ENCODE data around the gene REELD1. TPM values are rescaled to one million over a fixed set of nuclear protein-coding genes. Genes with fewer than 3 reads are reported as not detected.

REELD1 gene
- total RNA-seq, 4 donors from 2014 or later, result 0.97 TPM; not detected in 3

- DNase-seq (no peak), ATAC-seq (no peak)
- intact Hi-C loops (cut with DNase I; ENCODE audit: low total_unique reads) (no loop called here), in situ Hi-C loops (cut with MboI; ENCODE audit: low sequenced_read_pairs in 4 of 4) (no loop called here)
- no peak for TF ChIP-seq CTCF (IDR thresholded peaks at IDR 0.05 in 4 of 5, conservative IDR thresholded peaks at IDR 0.05 in 1 of 5)
- no peak for TF ChIP-seq POLR2A (IDR thresholded peaks at IDR 0.05)
- no peak overlapping the region for H3K4me3 ChIP-seq
- H3K27me3 ChIP-seq, result no peaks in the 10 kb centered on the region
- no peaks in the 10 kb centered on the region for H3K36me3 ChIP-seq
- peaks cover 0 to 6% of the 10 kb centered on the region in 2 donors for H3K4me1 ChIP-seq
- no peaks in the 10 kb centered on the region for H3K9me3 ChIP-seq
- no peak overlapping the region for H3K27ac ChIP-seq
Observed at GRCh38 chr4:146273204-146273901, 59.0 kb downstream of the REELD1 start.

GRCh38 chr4:146274774-146275173 lies 60.4 kb downstream of the REELD1 start:
- Histone ChIP-seq H3K27me3 (no peaks in the 10 kb centered on the region), H3K4me3 (no peak overlapping the region), H3K27ac (no peak overlapping the region), H3K36me3 (no peaks in the 10 kb centered on the region), H3K4me1 (peaks cover 0 to 8% of the 10 kb centered on the region in 2 donors), H3K9me3 (no peaks in the 10 kb centered on the region)
- DNase-seq (no peak), ATAC-seq (no peak)
- in situ Hi-C loops (cut with MboI; ENCODE audit: low sequenced_read_pairs in 4 of 4) (no loop called here), intact Hi-C loops (cut with DNase I; ENCODE audit: low total_unique reads) (no loop called here)
- TF ChIP-seq CTCF (IDR thresholded peaks at IDR 0.05 in 4 of 5, conservative IDR thresholded peaks at IDR 0.05 in 1 of 5), result no peak
- no peak for TF ChIP-seq POLR2A (IDR thresholded peaks at IDR 0.05)

GRCh38 chr4:146275370-146275769 lies 61.0 kb downstream of the REELD1 start:
- H3K4me1 ChIP-seq, result peaks cover 0 to 8% of the 10 kb centered on the region in 2 donors
- DNase-seq, result no peak
- ATAC-seq, result no peak
- H3K27ac ChIP-seq, result no peak overlapping the region
- H3K9me3 ChIP-seq, result no peaks in the 10 kb centered on the region
- no peak overlapping the region for H3K4me3 ChIP-seq
- intact Hi-C loops (cut with DNase I; ENCODE audit: low total_unique reads) (no loop called here), in situ Hi-C loops (cut with MboI; ENCODE audit: low sequenced_read_pairs in 4 of 4) (no loop called here)
- no peak for TF ChIP-seq POLR2A (IDR thresholded peaks at IDR 0.05)
- TF ChIP-seq CTCF (IDR thresholded peaks at IDR 0.05 in 4 of 5, conservative IDR thresholded peaks at IDR 0.05 in 1 of 5), result no peak
- H3K36me3 ChIP-seq, result no peaks in the 10 kb centered on the region
- no peaks in the 10 kb centered on the region for H3K27me3 ChIP-seq

- Histone ChIP-seq H3K27me3 (no peaks in the 10 kb centered on the region), H3K27ac (no peak overlapping the region), H3K4me3 (no peak overlapping the region), H3K36me3 (no peaks in the 10 kb centered on the region), H3K4me1 (peaks cover 12 to 24% of the 10 kb centered on the region in 2 donors), H3K9me3 (no peaks in the 10 kb centered on the region)
- no peak for ATAC-seq
- no peak for DNase-seq
- in situ Hi-C loops (cut with MboI; ENCODE audit: low sequenced_read_pairs in 4 of 4) (no loop called here), intact Hi-C loops (cut with DNase I; ENCODE audit: low total_unique reads) (no loop called here)
- TF ChIP-seq POLR2A (IDR thresholded peaks at IDR 0.05) (no peak), CTCF (IDR thresholded peaks at IDR 0.05 in 4 of 5, conservative IDR thresholded peaks at IDR 0.05 in 1 of 5) (no peak)
Observed at GRCh38 chr4:146278986-146279385, 64.6 kb downstream of the REELD1 start.

Other genes with a start within 250 kb of the REELD1 start
- gene LSM6, start 38.8 kb upstream of the REELD1 start, total RNA-seq, result 10 to 100 TPM; 12.7 to 31.0 (median 15.5) TPM

Data from gastrocnemius medialis (tissue), 4 donors.